GM19239 (cell line): Measurements from ENCODE around the gene RGS1.

ENCODE experiments used
- DNase-seq: peaks from one replicate; pipeline ENCODE4 v3.0.0; 2011; ENCODE audit warnings: low spot score; ENCODE audit not compliant: insufficient read length
- FAIRE-seq: peaks from 2 replicates; lab custom pipeline; 2011; peaks lifted over from hg19 to GRCh38; lab: Jason Lieb, UNC

The RGS1 gene

GRCh38 chr1:192609110-192610079 lies 33.8 kb downstream of the RGS1 start:
- peak; percentile 100 for FAIRE-seq
- DNase-seq: peak; percentile 41

- DNase-seq (no peak), FAIRE-seq (peak; percentile 52)
These were observed 34.7 kb downstream of the RGS1 start for GRCh38 chr1:192610112-192610889.

- no peak for DNase-seq
- peak; percentile 47 for FAIRE-seq
These were observed 39.5 kb downstream of the RGS1 start for GRCh38 chr1:192615055-192615454.

GRCh38 chr1:192620071-192620635 lies 44.6 kb downstream of the RGS1 start:
- FAIRE-seq: no peak

GRCh38 chr1:192626366-192627179 lies 51.0 kb downstream of the RGS1 start:
- FAIRE-seq: peak; percentile 89
- DNase-seq: peak; percentile 7

More at GRCh38 chr1:192620071-192620635, 44.6 kb downstream of the RGS1 start:
- no peak for DNase-seq

GRCh38 chr1:192627901-192628300 lies 52.3 kb downstream of the RGS1 start:
- DNase-seq (no peak), FAIRE-seq (peak; percentile 95)

- peak; percentile 82 for FAIRE-seq
These were observed 53.0 kb downstream of the RGS1 start for GRCh38 chr1:192628396-192629057.

GRCh38 chr1:192629612-192630011 lies 54.0 kb downstream of the RGS1 start:
- no peak for DNase-seq
- FAIRE-seq: peak; percentile 64

More at GRCh38 chr1:192628396-192629057, 53.0 kb downstream of the RGS1 start:
- no peak for DNase-seq
